H9 (cell line): Measurements from ENCODE around the gene MCHR1. TPM values are rescaled to one million over a fixed set of nuclear protein-coding genes. Genes with fewer than 3 reads are reported as not detected.

Experiments
- DNase-seq: peaks from one replicate; pipeline ENCODE4 v3.0.0-alpha.2; 2017
- H2AFZ ChIP-seq: one replicate; pipeline ENCODE4 v1.6.1; 2013; ENCODE audit warnings: mild to moderate bottlenecking, low read length, control low read depth, moderate library complexity
- H2AK5ac ChIP-seq: 2 replicates; pipeline ENCODE4 v1.6.1; 2013; ENCODE audit warnings: low read length, control low read depth, mixed read lengths; ENCODE audit not compliant: insufficient read length
- H2BK120ac ChIP-seq: one replicate; pipeline ENCODE4 v1.6.1; 2013; ENCODE audit warnings: low read depth, mild to moderate bottlenecking, low read length, control low read depth, inconsistent platforms; ENCODE audit not compliant: poor library complexity, severe bottlenecking
- H2BK12ac ChIP-seq: 2 replicates; pipeline ENCODE4 v1.6.1; 2013; ENCODE audit warnings: low read length, control low read depth, mixed read lengths, low read depth; ENCODE audit not compliant: insufficient read length
- H2BK15ac ChIP-seq: 2 replicates; pipeline ENCODE4 v1.6.1; 2013; ENCODE audit warnings: low read depth, low read length, control low read depth
- H2BK20ac ChIP-seq: one replicate; pipeline ENCODE4 v1.6.1; 2013; ENCODE audit warnings: low read depth, mild to moderate bottlenecking, low read length, control low read depth, inconsistent platforms; ENCODE audit not compliant: poor library complexity, severe bottlenecking
- H2BK5ac ChIP-seq: 2 replicates; pipeline ENCODE4 v1.6.1; 2013; ENCODE audit warnings: low read length, control low read depth, mixed read lengths; ENCODE audit not compliant: insufficient read length
- H3K14ac ChIP-seq: 2 replicates; pipeline ENCODE4 v1.6.1; 2013; ENCODE audit warnings: low read length, control low read depth; ENCODE audit not compliant: insufficient read depth
- H3K18ac ChIP-seq: 2 replicates; pipeline ENCODE4 v1.6.1; 2013; ENCODE audit warnings: low read depth, mild to moderate bottlenecking, mixed read lengths, low read length, control low read depth; ENCODE audit not compliant: insufficient read length
- H3K23ac ChIP-seq: 2 replicates; pipeline ENCODE4 v1.6.1; 2013; ENCODE audit warnings: low read length, control low read depth, mixed read lengths, low read depth; ENCODE audit not compliant: insufficient read length
- H3K23me2 ChIP-seq: 2 replicates; pipeline ENCODE4 v1.6.1; 2013; ENCODE audit warnings: low read depth, mild to moderate bottlenecking, mixed read lengths, low read length, control low read depth; ENCODE audit not compliant: insufficient read length, poor library complexity, severe bottlenecking
- H3K27ac ChIP-seq: 2 replicates; pipeline ENCODE4 v1.5.1; 2013; ENCODE audit warnings: low read length, control low read depth, mixed read lengths, low read depth; ENCODE audit not compliant: insufficient read length
- H3K27me3 ChIP-seq: 2 replicates; pipeline ENCODE4 v1.6.1; 2013; ENCODE audit warnings: low read length, control low read depth, inconsistent platforms; ENCODE audit not compliant: insufficient read depth
- H3K4ac ChIP-seq: 2 replicates; pipeline ENCODE4 v1.6.1; 2013; ENCODE audit warnings: low read depth, mild to moderate bottlenecking, control low read depth, inconsistent platforms, low read length, moderate library complexity
- H3K4me1 ChIP-seq: 2 replicates; pipeline ENCODE4 v1.6.1; 2013; ENCODE audit warnings: low read length, control low read depth, inconsistent platforms; ENCODE audit not compliant: insufficient read depth
- H3K4me2 ChIP-seq: 2 replicates; pipeline ENCODE4 v1.6.1; 2013; ENCODE audit warnings: low read length, control low read depth, mixed read lengths; ENCODE audit not compliant: insufficient read length, insufficient read depth
- H3K56ac ChIP-seq: 2 replicates; pipeline ENCODE4 v1.6.1; 2013; ENCODE audit warnings: low read depth, mild to moderate bottlenecking, mixed read lengths, low read length, control low read depth; ENCODE audit not compliant: insufficient read length
- H3K79me1 ChIP-seq: 2 replicates; pipeline ENCODE4 v1.6.1; 2013; ENCODE audit warnings: low read depth, mild to moderate bottlenecking, moderate library complexity, low read length, control low read depth, inconsistent platforms; ENCODE audit not compliant: insufficient read depth, poor library complexity, severe bottlenecking
- H3K79me2 ChIP-seq: 2 replicates; pipeline ENCODE4 v1.6.1; 2013; ENCODE audit warnings: low read length, control low read depth, inconsistent platforms; ENCODE audit not compliant: insufficient read depth
- H3K9ac ChIP-seq: 2 replicates; pipeline ENCODE4 v1.6.1; 2013; ENCODE audit warnings: low read length, control low read depth, mixed read lengths; ENCODE audit not compliant: insufficient read length; ENCODE audit errors: extremely low read depth
- H3K9me3 ChIP-seq: one replicate; pipeline ENCODE4 v1.6.1; 2013; ENCODE audit warnings: low read depth, low read length, inconsistent platforms; ENCODE audit not compliant: control insufficient read depth
- H3T11ph ChIP-seq: one replicate; pipeline ENCODE4 v1.6.1; 2013; ENCODE audit warnings: mild to moderate bottlenecking, low read length, control low read depth, inconsistent platforms
- H4K20me1 ChIP-seq: one replicate; pipeline ENCODE4 v1.6.1; 2013; ENCODE audit not compliant: control insufficient read depth, insufficient read length, insufficient read depth
- H4K5ac ChIP-seq: 2 replicates; pipeline ENCODE4 v1.6.1; 2013; ENCODE audit warnings: low read depth, mild to moderate bottlenecking, mixed read lengths, low read length, control low read depth; ENCODE audit not compliant: insufficient read length
- H4K8ac ChIP-seq: replicated peaks from 2 replicates; pipeline ENCODE4 v1.6.1; 2013; ENCODE audit warnings: low read length, control low read depth, mixed read lengths, low read depth; ENCODE audit not compliant: insufficient read length
- H4K91ac ChIP-seq: 2 replicates; pipeline ENCODE4 v1.6.1; 2013; ENCODE audit warnings: low read depth, mild to moderate bottlenecking, moderate library complexity, mixed read lengths, low read length, control low read depth; ENCODE audit not compliant: insufficient read length
- H3K27ac Mint-ChIP-seq, 3 experiments: 2 replicates in 2 of 3; 3 replicates in 1 of 3; pipeline ENCODE4 v1.8.0; 2020 to 2021; ENCODE audit warnings: mixed read lengths in 3 of 3, mild to moderate bottlenecking in 1 of 3, moderate library complexity in 1 of 3
- H3K27me3 Mint-ChIP-seq: 2 replicates; pipeline ENCODE4 v1.8.0; 2021; ENCODE audit warnings: low read depth, mild to moderate bottlenecking, moderate library complexity, mixed read lengths
- H3K36me3 Mint-ChIP-seq, 3 experiments: 2 replicates in 2 of 3; 3 replicates in 1 of 3; pipeline ENCODE4 v1.8.0; 2020 to 2021; ENCODE audit warnings: low read depth in 3 of 3, mixed read lengths in 3 of 3; ENCODE audit not compliant: insufficient read depth in 1 of 3
- H3K4me1 Mint-ChIP-seq, 2 experiments: 2 replicates each; pipeline ENCODE4 v1.8.0; 2020; ENCODE audit warnings: mixed read lengths in 2 of 2
- H3K4me3 Mint-ChIP-seq, 2 experiments: 2 replicates in 1 of 2; 3 replicates in 1 of 2; pipeline ENCODE4 v1.8.0; 2020 to 2021; ENCODE audit warnings: mild to moderate bottlenecking in 2 of 2, mixed read lengths in 2 of 2, moderate library complexity in 1 of 2
- H3K9me3 Mint-ChIP-seq, 2 experiments: 2 replicates in 1 of 2; 3 replicates in 1 of 2; pipeline ENCODE4 v1.8.0; 2020; ENCODE audit warnings: mild to moderate bottlenecking in 2 of 2, mixed read lengths in 2 of 2, moderate library complexity in 1 of 2
- WGBS: extraction: QIAGEN DNeasy Blood & Tissue Kit; methylation state at CpG from one replicate; pipeline ENCODE4 v1.1.7; 2013; ENCODE audit warnings: missing lambda C conversion rate, low lambda C conversion rate, mixed read lengths; ENCODE audit not compliant: insufficient read length; ENCODE audit errors: extremely low coverage; 5-methylcytosine and 5-hydroxymethylcytosine counted together
- total RNA-seq: library from RNA; stranded (reverse); gene quantifications from 2 replicates; pipeline ENCODE4 v1.2.1, GENCODE V29; 2021
- TF ChIP-seq, protein P1 (sequence below): fragments of 200-600 bp; sonication (generic); conservative IDR thresholded peaks from 3 replicates; pipeline ENCODE4 v1.8.0; 2021; ENCODE audit warnings: antibody characterized with exemption, mild to moderate bottlenecking

The MCHR1 gene
- total RNA-seq, 1 experiment from 2014 or later = 2.9 TPM

DNA sequence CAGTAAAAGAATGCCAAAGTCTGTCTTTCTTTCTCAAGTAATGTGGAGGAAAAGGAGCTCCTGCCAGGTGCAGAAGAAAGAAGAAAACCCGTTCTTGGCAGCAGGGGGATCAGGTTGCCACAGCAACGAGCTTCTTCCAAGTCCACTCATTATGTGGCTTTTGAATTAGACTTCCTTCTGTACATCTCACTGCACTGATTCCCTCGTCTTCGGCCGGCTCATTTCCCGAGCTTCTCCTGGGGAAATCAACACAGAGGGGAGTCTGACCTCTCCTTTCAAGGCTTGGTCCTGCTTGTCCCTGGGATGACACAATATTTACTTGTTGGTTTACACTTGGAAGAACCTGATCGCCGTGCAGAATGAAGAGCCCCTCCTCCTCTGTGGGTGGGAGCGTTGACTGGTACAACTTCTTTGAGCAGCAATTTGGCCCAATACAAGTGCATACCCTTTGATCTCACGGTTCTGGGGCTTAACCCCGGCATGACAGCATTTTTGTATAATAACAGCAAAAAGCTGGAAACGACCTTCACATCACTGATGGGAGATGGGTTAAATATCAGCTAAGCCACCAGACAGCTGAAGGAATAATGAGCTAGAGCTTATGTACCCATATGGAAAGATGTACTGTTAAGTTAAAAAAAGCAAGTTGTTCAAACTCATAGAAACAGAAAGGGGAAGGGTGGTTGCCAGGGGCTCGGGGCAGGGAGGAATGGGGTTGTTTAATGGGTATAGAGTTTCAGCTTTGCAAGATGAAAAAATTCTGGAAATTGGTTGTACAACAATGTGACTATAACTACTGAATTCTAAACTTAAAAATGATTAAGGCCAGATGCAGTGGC is 35.4 kb downstream of the MCHR1 start:
- Histone ChIP-seq H3K23me2 (no peaks in the 10 kb centered on the region), H3K18ac (peak overlapping the region; percentile 60), H3K14ac (peak overlapping the region; percentile 87), H3K79me1 (no peaks in the 10 kb centered on the region), H2AFZ (no peak overlapping the region), H3K4ac (no peak overlapping the region; the same call in 1 of the 2 replicates), H2AK5ac (no peak overlapping the region), H3K27me3 (no peaks in the 10 kb centered on the region), H4K91ac (no peak overlapping the region), H4K20me1 (no peaks in the 10 kb centered on the region), H3K9ac (no peak overlapping the region), H3K4me1 (peaks cover 4% of the 10 kb centered on the region; the same call in 1 of the 2 replicates), H3K27ac (peak overlapping the region; percentile 75), H3K9me3 (no peaks in the 10 kb centered on the region), H4K8ac (no peak overlapping the region), H2BK20ac (no peak overlapping the region), H3T11ph (peak overlapping the region; percentile 73), H2BK120ac (no peak overlapping the region), H3K23ac (no peak overlapping the region), H3K56ac (no peak overlapping the region), H2BK12ac (no peak overlapping the region), H4K5ac (no peak overlapping the region), H3K4me2 (peak overlapping the region; percentile 18), H2BK15ac (no peak overlapping the region), H3K79me2 (no peaks in the 10 kb centered on the region), H2BK5ac (no peak overlapping the region)
- Mint-ChIP-seq H3K27me3 (peaks cover 2% of the 10 kb centered on the region; the same call in 1 of the 2 replicates), H3K36me3 (no peaks in the 10 kb centered on the region; a peak in 1 of 7 replicates), H3K4me1 (peaks cover 30 to 39% of the 10 kb centered on the region in 2 experiments), H3K27ac (peak overlapping the region; percentile 71 to 99 (median 94)), H3K9me3 (no peaks in the 10 kb centered on the region), H3K4me3 (peak overlapping the region; percentile 46 to 70; a peak in 4 of 5 replicates)
- TF ChIP-seq, protein P1, sequence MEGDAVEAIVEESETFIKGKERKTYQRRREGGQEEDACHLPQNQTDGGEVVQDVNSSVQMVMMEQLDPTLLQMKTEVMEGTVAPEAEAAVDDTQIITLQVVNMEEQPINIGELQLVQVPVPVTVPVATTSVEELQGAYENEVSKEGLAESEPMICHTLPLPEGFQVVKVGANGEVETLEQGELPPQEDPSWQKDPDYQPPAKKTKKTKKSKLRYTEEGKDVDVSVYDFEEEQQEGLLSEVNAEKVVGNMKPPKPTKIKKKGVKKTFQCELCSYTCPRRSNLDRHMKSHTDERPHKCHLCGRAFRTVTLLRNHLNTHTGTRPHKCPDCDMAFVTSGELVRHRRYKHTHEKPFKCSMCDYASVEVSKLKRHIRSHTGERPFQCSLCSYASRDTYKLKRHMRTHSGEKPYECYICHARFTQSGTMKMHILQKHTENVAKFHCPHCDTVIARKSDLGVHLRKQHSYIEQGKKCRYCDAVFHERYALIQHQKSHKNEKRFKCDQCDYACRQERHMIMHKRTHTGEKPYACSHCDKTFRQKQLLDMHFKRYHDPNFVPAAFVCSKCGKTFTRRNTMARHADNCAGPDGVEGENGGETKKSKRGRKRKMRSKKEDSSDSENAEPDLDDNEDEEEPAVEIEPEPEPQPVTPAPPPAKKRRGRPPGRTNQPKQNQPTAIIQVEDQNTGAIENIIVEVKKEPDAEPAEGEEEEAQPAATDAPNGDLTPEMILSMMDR = no peak
- WGBS = no CpG with 5 or more reads among the region's 13 CpGs
- DNase-seq = peak; percentile 75
